SJCRH30 (cell line): ENCODE measurements around the gene MYH14. TPM values are rescaled to one million over a fixed set of nuclear protein-coding genes. Genes with fewer than 3 reads are reported as not detected.
"Not testable (repeated sequence)": the region's sequence is repeated elsewhere in the genome, so short reads cannot be mapped to it uniquely, and the experiment has no call there.

ENCODE experiments used
- DNase-seq, 2 experiments: peaks; one replicate each; pipeline ENCODE4 v3.0.0-alpha.2; 2015 to 2020
- H3K27ac ChIP-seq: fragments of 250-450 bp; sonication (Bioruptor Pico); 2 replicates; pipeline ENCODE4 v1.5.1; 2020; ENCODE audit warnings: mild to moderate bottlenecking, moderate library complexity
- H3K27me3 ChIP-seq: fragments of 250-450 bp; sonication (Bioruptor Pico); 2 replicates; pipeline ENCODE4 v1.5.1; 2020; ENCODE audit warnings: mild to moderate bottlenecking, moderate library complexity
- H3K36me3 ChIP-seq: fragments of 250-450 bp; sonication (Bioruptor Pico); 2 replicates; pipeline ENCODE4 v1.5.1; 2020; ENCODE audit warnings: mild to moderate bottlenecking, moderate library complexity
- H3K4me1 ChIP-seq: fragments of 250-450 bp; sonication (Bioruptor Pico); 2 replicates; pipeline ENCODE4 v1.5.1; 2020; ENCODE audit warnings: mild to moderate bottlenecking, moderate library complexity
- H3K4me3 ChIP-seq: fragments of 250-450 bp; sonication (Bioruptor Pico); 2 replicates; pipeline ENCODE4 v1.5.1; 2020; ENCODE audit warnings: mild to moderate bottlenecking, moderate library complexity
- H3K9me3 ChIP-seq: fragments of 250-450 bp; sonication (Bioruptor Pico); replicated peaks from 2 replicates; pipeline ENCODE4 v1.5.1; 2020; ENCODE audit warnings: mild to moderate bottlenecking, moderate library complexity
- total RNA-seq: library from RNA; depleted of rRNA; stranded (reverse); fragments of >200 nt; shearing (Covaris generic); gene quantifications from 2 replicates; pipeline ENCODE4 v1.2.3, GENCODE V29; 2014

The MYH14 gene
- total RNA-seq, 1 experiment from 2014 or later, result 25.7 TPM

- Histone ChIP-seq H3K36me3 (0 out of 2 replicates have a peak, but pooled peaks cover 2% of the 10 kb centered on the region), H3K27me3 (no peaks in the 10 kb centered on the region), H3K4me3 (no peak overlapping the region), H3K27ac (no peak overlapping the region), H3K9me3 (no peaks in the 10 kb centered on the region), H3K4me1 (peaks cover 9% of the 10 kb centered on the region; the same call in 1 of the 2 replicates)
- peak; percentile 85 to 88 for DNase-seq
Observed at GRCh38 chr19:50325310-50326100, 122.1 kb downstream of the MYH14 start.

GRCh38 chr19:50326101-50326664 is 122.8 kb downstream of the MYH14 start:
- H3K4me3 ChIP-seq, result no peak overlapping the region
- no peak overlapping the region for H3K27ac ChIP-seq
- peaks cover 9% of the 10 kb centered on the region; the same call in 1 of the 2 replicates for H3K4me1 ChIP-seq
- DNase-seq, result no peak
- H3K27me3 ChIP-seq, result no peaks in the 10 kb centered on the region
- no peaks in the 10 kb centered on the region for H3K9me3 ChIP-seq
- 0 out of 2 replicates have a peak, but pooled peaks cover 2% of the 10 kb centered on the region for H3K36me3 ChIP-seq

GRCh38 chr19:50327013-50327412 is 123.6 kb downstream of the MYH14 start:
- DNase-seq, result no peak
- Histone ChIP-seq H3K36me3 (0 out of 2 replicates have a peak, but pooled peaks cover 2% of the 10 kb centered on the region), H3K4me3 (no peak overlapping the region), H3K4me1 (peaks cover 9% of the 10 kb centered on the region; the same call in 1 of the 2 replicates), H3K27me3 (no peaks in the 10 kb centered on the region), H3K9me3 (no peaks in the 10 kb centered on the region), H3K27ac (no peak overlapping the region)

GRCh38 chr19:50327461-50328223 is 124.2 kb downstream of the MYH14 start:
- no peak overlapping the region for H3K27ac ChIP-seq
- no peaks in the 10 kb centered on the region for H3K9me3 ChIP-seq
- no peak for DNase-seq
- H3K4me1 ChIP-seq, result peaks cover 9% of the 10 kb centered on the region; the same call in 1 of the 2 replicates
- no peaks in the 10 kb centered on the region for H3K27me3 ChIP-seq
- 0 out of 2 replicates have a peak, but pooled peaks cover 2% of the 10 kb centered on the region for H3K36me3 ChIP-seq
- H3K4me3 ChIP-seq, result no peak overlapping the region

GRCh38 chr19:50328224-50328872 is 124.9 kb downstream of the MYH14 start:
- Histone ChIP-seq H3K36me3 (0 out of 2 replicates have a peak, but pooled peaks cover 2% of the 10 kb centered on the region), H3K27ac (no peak overlapping the region), H3K9me3 (no peaks in the 10 kb centered on the region), H3K27me3 (no peaks in the 10 kb centered on the region), H3K4me3 (peak overlapping the region; percentile 57), H3K4me1 (peaks cover 9% of the 10 kb centered on the region; the same call in 1 of the 2 replicates)
- DNase-seq, result peak in 1 of 2 experiments; percentile 36

GRCh38 chr19:50328873-50329145 is 125.4 kb downstream of the MYH14 start:
- Histone ChIP-seq H3K36me3 (no peaks in the 10 kb centered on the region), H3K27me3 (no peaks in the 10 kb centered on the region), H3K27ac (no peak overlapping the region), H3K4me3 (peak overlapping the region; percentile 57), H3K4me1 (peaks cover 9% of the 10 kb centered on the region; the same call in 1 of the 2 replicates), H3K9me3 (no peaks in the 10 kb centered on the region)
- no peak for DNase-seq

- Histone ChIP-seq H3K4me3 (peak within 1 kb of the TSS; percentile 57), H3K9me3 (no peaks in the 10 kb centered on the region), H3K27me3 (no peaks in the 10 kb centered on the region), H3K36me3 (no peaks in the 10 kb centered on the region), H3K4me1 (peaks cover 9% of the 10 kb centered on the region; the same call in 1 of the 2 replicates), H3K27ac (peak within 1 kb of the TSS; percentile 27)
- peak; percentile 100 for DNase-seq
Observed at GRCh38 chr19:50329146-50329925, 125.9 kb downstream of the MYH14 start, which contains the start of gene KCNC3. TSS of gene KCNC3 (minus strand) at chr19:50329377. CDS start at chr19:50329082, 295 bp downstream.

- DNase-seq, H3K36me3 ChIP-seq, H3K4me1 ChIP-seq, H3K27me3 ChIP-seq, H3K9me3 ChIP-seq: not testable (repeated sequence)
- Histone ChIP-seq H3K4me3 (peak overlapping the region; percentile 46), H3K27ac (peak overlapping the region; percentile 27)
Observed at GRCh38 chr19:50329926-50330294, 126.5 kb downstream of the MYH14 start.

- Histone ChIP-seq H3K27me3 (no peaks in the 10 kb centered on the region), H3K4me3 (peak overlapping the region; percentile 52), H3K36me3 (no peaks in the 10 kb centered on the region), H3K27ac (no peak overlapping the region), H3K9me3 (no peaks in the 10 kb centered on the region), H3K4me1 (peaks cover 4% of the 10 kb centered on the region; the same call in 1 of the 2 replicates)
- peak; percentile 89 to 90 for DNase-seq
Observed at GRCh38 chr19:50330365-50331078, 127.1 kb downstream of the MYH14 start.

GRCh38 chr19:50331221-50331993 is 128.0 kb downstream of the MYH14 start:
- Histone ChIP-seq H3K4me3 (peak overlapping the region; percentile 52), H3K27me3 (no peaks in the 10 kb centered on the region), H3K4me1 (no peaks in the 10 kb centered on the region), H3K27ac (no peak overlapping the region), H3K36me3 (no peaks in the 10 kb centered on the region), H3K9me3 (no peaks in the 10 kb centered on the region)
- DNase-seq, result no peak

- H3K27ac ChIP-seq, result no peak overlapping the region
- H3K4me3 ChIP-seq, result no peak overlapping the region
- no peaks in the 10 kb centered on the region for H3K36me3 ChIP-seq
- H3K9me3 ChIP-seq, result no peaks in the 10 kb centered on the region
- no peaks in the 10 kb centered on the region for H3K4me1 ChIP-seq
- H3K27me3 ChIP-seq, result no peaks in the 10 kb centered on the region
- no peak for DNase-seq
Observed at GRCh38 chr19:50331994-50332243, 128.5 kb downstream of the MYH14 start.

GRCh38 chr19:50332244-50333038 is 129.0 kb downstream of the MYH14 start:
- DNase-seq, result no peak
- no peak overlapping the region for H3K27ac ChIP-seq
- H3K4me3 ChIP-seq, result no peak overlapping the region
- no peaks in the 10 kb centered on the region for H3K27me3 ChIP-seq
- no peaks in the 10 kb centered on the region for H3K36me3 ChIP-seq
- H3K9me3 ChIP-seq, result no peaks in the 10 kb centered on the region
- no peaks in the 10 kb centered on the region for H3K4me1 ChIP-seq
